Activated T-helper 1 cell treated with Interleukin-2 at 50 U/mL for 16 hours (primary cell): ENCODE data around the gene ISL1.

ENCODE experiments used
- DNase-seq: peaks from one replicate; pipeline ENCODE4 v3.0.0-alpha.2; 2020; ENCODE audit warnings: low read depth

ISL1 gene

DNA sequence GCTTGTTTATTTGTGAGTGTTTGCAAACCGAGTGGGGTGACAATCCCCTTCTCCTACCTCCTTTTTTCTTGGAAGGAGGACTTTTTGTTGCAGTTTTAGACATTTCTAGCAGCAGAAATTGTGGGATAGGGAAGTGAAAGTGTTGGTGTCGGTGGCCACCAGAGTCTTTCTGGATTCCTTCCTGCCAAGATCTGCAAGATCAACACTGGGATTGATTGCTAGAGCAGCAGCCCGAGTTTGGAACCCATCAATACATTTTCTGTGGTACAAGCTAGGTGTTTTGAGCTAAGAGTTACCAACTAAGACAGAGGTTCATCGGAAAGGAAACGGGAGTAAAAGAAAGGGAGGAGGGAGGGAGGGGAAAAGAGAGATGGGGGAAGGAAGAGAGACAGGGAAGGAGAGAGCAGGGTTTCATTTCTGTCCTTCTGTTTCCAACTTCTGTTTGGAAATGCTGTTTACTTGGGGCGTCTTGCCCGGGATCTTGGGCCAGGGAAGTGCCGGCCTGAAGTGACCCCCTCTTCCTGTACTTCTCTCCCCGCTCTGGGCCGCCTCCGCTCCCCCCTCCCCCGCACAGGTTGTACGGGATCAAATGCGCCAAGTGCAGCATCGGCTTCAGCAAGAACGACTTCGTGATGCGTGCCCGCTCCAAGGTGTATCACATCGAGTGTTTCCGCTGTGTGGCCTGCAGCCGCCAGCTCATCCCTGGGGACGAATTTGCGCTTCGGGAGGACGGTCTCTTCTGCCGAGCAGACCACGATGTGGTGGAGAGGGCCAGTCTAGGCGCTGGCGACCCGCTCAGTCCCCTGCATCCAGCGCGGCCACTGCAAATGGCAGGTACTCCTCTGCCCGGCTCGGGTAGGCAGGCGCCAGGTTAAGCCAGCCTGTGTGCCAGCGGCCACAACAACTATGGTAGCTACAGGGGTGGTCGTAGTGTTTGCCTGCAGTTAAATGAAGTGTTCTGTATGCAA, 4.0 kb downstream of the ISL1 start:
- DNase-seq, result no peak

GRCh38 chr5:51387884-51388275, 4.6 kb downstream of the ISL1 start:
- no peak for DNase-seq

GRCh38 chr5:51388488-51389287, 5.4 kb downstream of the ISL1 start:
- DNase-seq, result no peak

DNA sequence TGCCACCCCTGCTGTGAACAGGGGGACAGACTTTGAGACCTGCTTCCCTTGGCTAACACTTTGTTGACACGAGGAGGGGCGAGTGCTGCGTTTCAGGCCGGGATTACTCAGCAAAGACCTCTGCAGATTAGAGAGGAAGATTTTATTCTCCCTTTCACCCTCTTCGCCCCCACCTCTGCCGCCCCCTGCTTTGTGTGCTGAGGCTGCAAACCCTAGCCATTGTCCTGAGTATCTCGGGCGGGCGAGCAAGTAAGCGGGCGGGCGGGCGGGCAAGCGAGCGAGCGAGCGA, 6.0 kb downstream of the ISL1 start:
- no peak for DNase-seq

- DNase-seq, result no peak
Observed at GRCh38 chr5:51389577-51390463, 6.6 kb downstream of the ISL1 start.

DNA sequence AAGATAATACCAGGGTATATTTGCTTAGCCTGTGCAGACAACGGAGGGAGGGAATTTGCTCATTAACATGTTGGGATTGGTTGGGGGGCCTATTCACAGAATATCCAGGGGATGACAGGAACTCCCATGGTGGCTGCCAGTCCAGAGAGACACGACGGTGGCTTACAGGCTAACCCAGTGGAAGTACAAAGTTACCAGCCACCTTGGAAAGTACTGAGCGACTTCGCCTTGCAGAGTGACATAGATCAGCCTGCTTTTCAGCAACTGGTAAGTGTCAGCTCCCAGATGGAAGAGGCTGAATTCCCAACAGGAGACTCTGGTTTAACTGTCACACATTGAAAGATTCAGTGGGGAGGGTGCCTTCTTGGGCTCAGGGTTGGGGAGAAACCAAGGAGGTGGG, 7.9 kb downstream of the ISL1 start:
- no peak for DNase-seq

DNA sequence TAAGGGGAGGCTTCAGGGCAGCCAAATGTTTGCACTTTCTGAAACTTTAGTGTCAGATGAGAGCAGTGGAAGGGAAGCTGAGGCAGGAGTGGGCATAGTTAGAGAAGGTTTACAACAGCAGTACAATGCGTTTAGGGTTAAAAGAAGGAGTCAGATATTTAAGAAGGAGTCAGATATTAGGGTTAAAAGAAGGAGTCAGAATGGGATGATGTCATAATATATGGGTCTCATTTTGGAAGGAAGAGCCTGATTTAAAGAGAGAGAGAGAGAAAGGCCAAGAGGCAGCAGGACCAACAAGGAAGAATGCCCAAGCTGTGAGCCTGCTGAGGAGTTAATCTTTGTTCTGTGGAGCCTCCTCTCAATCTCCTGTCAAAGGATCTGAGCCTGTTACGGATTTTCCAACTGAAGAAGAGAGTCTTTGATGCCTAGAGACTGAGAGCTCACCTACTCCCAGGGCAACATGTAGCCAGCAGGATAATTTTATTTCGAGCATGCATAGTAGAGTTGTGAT, 9.5 kb downstream of the ISL1 start:
- DNase-seq, result no peak

GRCh38 chr5:51394609-51395008, 11.4 kb downstream of the ISL1 start:
- no peak for DNase-seq

GRCh38 chr5:51395245-51395644, 12.0 kb downstream of the ISL1 start:
- no peak for DNase-seq

GRCh38 chr5:51395666-51396356, 12.6 kb downstream of the ISL1 start:
- DNase-seq, result no peak

GRCh38 chr5:51396797-51397196, 13.5 kb downstream of the ISL1 start:
- no peak for DNase-seq

- no peak for DNase-seq
Observed at GRCh38 chr5:51397996-51398395, 14.7 kb downstream of the ISL1 start.

GRCh38 chr5:51398875-51399642, 15.8 kb downstream of the ISL1 start:
- DNase-seq, result no peak

- no peak for DNase-seq
Observed at GRCh38 chr5:51399643-51400006, 16.4 kb downstream of the ISL1 start.

GRCh38 chr5:51404255-51404654, 21.0 kb downstream of the ISL1 start:
- no peak for DNase-seq

GRCh38 chr5:51411921-51412325, 28.7 kb downstream of the ISL1 start:
- DNase-seq, result no peak

DNA sequence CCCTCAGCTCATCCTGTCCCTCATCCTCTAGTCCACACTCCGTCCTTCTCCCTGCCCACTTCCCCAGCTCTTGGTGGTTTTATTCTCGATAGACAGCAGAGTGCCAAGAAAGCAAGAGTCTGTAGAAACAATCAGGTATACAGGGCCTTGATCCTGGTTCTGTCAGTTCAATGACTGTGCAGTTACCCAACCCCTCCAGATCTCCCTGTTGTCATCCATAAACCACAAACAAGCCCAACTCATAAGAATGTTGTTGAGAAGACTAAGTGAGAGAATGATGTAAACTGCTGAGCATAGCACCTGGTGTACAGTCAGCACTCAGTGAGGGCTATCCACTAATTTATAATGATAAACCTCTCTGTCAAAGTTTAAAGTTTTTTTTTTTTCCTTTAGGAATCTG, 31.3 kb downstream of the ISL1 start:
- no peak for DNase-seq

- no peak for DNase-seq
Observed at GRCh38 chr5:51416149-51416548, 32.9 kb downstream of the ISL1 start.

- DNase-seq, result no peak
Observed at GRCh38 chr5:51433052-51433710, 49.9 kb downstream of the ISL1 start.

DNA sequence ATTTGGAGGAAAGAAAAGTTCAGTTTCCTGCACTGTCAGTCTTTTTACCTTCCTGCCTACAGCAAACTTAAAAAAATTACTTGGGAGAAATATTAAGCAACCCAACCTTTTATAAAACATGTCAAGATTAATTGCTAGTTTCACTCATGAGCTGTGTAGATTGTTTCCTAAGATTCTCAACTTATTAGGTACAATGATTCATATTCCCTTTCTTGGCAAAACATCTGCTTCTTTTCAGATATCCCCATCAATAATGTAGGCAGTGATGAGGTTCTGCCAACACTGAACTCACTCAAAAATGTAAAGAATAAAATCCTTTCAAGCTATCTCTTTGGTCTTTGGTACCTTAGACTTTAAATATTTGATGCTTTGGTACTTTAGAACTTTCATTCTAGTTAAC, 56.0 kb downstream of the ISL1 start:
- DNase-seq, result no peak
